ENCODE measurements around the gene B4GALT1. TPM values are rescaled to one million over a fixed set of nuclear protein-coding genes. Genes with fewer than 3 reads are reported as not detected.

The B4GALT1 gene
- total RNA-seq, 4 donors from 2014 or later: 45.1 to 68.7 (median 53.5) TPM

- Histone ChIP-seq H3K4me1 (peaks cover 19% of the 10 kb centered on the region), H3K27ac (no peak overlapping the region), H3K9me3 (no peaks in the 10 kb centered on the region), H3K27me3 (no peaks in the 10 kb centered on the region), H3K36me3 (no peaks in the 10 kb centered on the region), H3K4me3 (no peak overlapping the region)
- no peak for DNase-seq (ENCODE audit: low spot score in 2 of 2)
- 42% methylated on average over 11 of the region's 11 CpGs for WGBS
- no peak for TF ChIP-seq POLR2A (IDR thresholded peaks at IDR 0.05)
- no peak for TF ChIP-seq EP300 (IDR thresholded peaks at IDR 0.05)
- no peak for TF ChIP-seq POLR2AphosphoS5 (IDR thresholded peaks at IDR 0.05)
- no peak for TF ChIP-seq CTCF (IDR thresholded peaks at IDR 0.05)
Observed at GRCh38 chr9:33202552-33203201, 35.5 kb upstream of the B4GALT1 start.

- peaks cover 26% of the 10 kb centered on the region for H3K4me1 ChIP-seq
- TF ChIP-seq POLR2AphosphoS5 (IDR thresholded peaks at IDR 0.05): no peak
- no peak for TF ChIP-seq EP300 (IDR thresholded peaks at IDR 0.05)
- no peak for TF ChIP-seq POLR2A (IDR thresholded peaks at IDR 0.05)
- TF ChIP-seq CTCF (IDR thresholded peaks at IDR 0.05): no peak
- no peaks in the 10 kb centered on the region for H3K9me3 ChIP-seq
- no peak overlapping the region for H3K27ac ChIP-seq
- no peaks in the 10 kb centered on the region for H3K27me3 ChIP-seq
- no peak overlapping the region for H3K4me3 ChIP-seq
- whole genome bisulfite sequencing: 96% methylated on average over 1 of the region's 1 CpG
- no peaks in the 10 kb centered on the region for H3K36me3 ChIP-seq
- DNase-seq (ENCODE audit: low spot score in 2 of 2): no peak
Observed at GRCh38 chr9:33202018-33202417, 34.9 kb upstream of the B4GALT1 start.

- H3K4me1 ChIP-seq: peaks cover 34% of the 10 kb centered on the region
- no peak for TF ChIP-seq POLR2A (IDR thresholded peaks at IDR 0.05)
- no peak for TF ChIP-seq EP300 (IDR thresholded peaks at IDR 0.05)
- TF ChIP-seq POLR2AphosphoS5 (IDR thresholded peaks at IDR 0.05): no peak
- TF ChIP-seq CTCF (IDR thresholded peaks at IDR 0.05): no peak
- H3K27ac ChIP-seq: peak overlapping the region; percentile 67
- no peak overlapping the region for H3K4me3 ChIP-seq
- H3K9me3 ChIP-seq: no peaks in the 10 kb centered on the region
- no peak for DNase-seq (ENCODE audit: low spot score in 2 of 2)
- no peaks in the 10 kb centered on the region for H3K27me3 ChIP-seq
- no peaks in the 10 kb centered on the region for H3K36me3 ChIP-seq
- WGBS: 24% methylated on average over 6 of the region's 6 CpGs
Observed at GRCh38 chr9:33198165-33198564, 31.0 kb upstream of the B4GALT1 start.

GRCh38 chr9:33197279-33198152, 30.4 kb upstream of the B4GALT1 start:
- Histone ChIP-seq H3K4me1 (peaks cover 29% of the 10 kb centered on the region), H3K27ac (peak overlapping the region; percentile 67), H3K9me3 (no peaks in the 10 kb centered on the region), H3K27me3 (no peaks in the 10 kb centered on the region), H3K4me3 (no peak overlapping the region), H3K36me3 (no peaks in the 10 kb centered on the region)
- TF ChIP-seq POLR2AphosphoS5 (IDR thresholded peaks at IDR 0.05) (no peak), CTCF (IDR thresholded peaks at IDR 0.05) (no peak), EP300 (IDR thresholded peaks at IDR 0.05) (no peak), POLR2A (IDR thresholded peaks at IDR 0.05) (no peak)
- no peak for DNase-seq (ENCODE audit: low spot score in 2 of 2)
- WGBS: 40% methylated on average over 6 of the region's 6 CpGs

- peaks cover 29% of the 10 kb centered on the region for H3K4me1 ChIP-seq
- H3K27me3 ChIP-seq: no peaks in the 10 kb centered on the region
- no peak overlapping the region for H3K4me3 ChIP-seq
- WGBS: 92% methylated on average over 1 of the region's 1 CpG
- DNase-seq (ENCODE audit: low spot score in 2 of 2): no peak
- TF ChIP-seq EP300 (IDR thresholded peaks at IDR 0.05) (no peak), POLR2A (IDR thresholded peaks at IDR 0.05) (no peak), POLR2AphosphoS5 (IDR thresholded peaks at IDR 0.05) (no peak), CTCF (IDR thresholded peaks at IDR 0.05) (no peak)
- peak overlapping the region; percentile 67 for H3K27ac ChIP-seq
- no peaks in the 10 kb centered on the region for H3K9me3 ChIP-seq
- no peaks in the 10 kb centered on the region for H3K36me3 ChIP-seq
Observed at GRCh38 chr9:33196736-33197135, 29.6 kb upstream of the B4GALT1 start.
